ENCODE results near the gene GABRA5. TPM values are rescaled to one million over a fixed set of nuclear protein-coding genes. Genes with fewer than 3 reads are reported as not detected.

Gene GABRA5
- total and polyA plus RNA-seq, 2 donors (not counting 1 experiment from before 2014, with no cell fraction given) = 0.23 TPM; not detected in 1

- Histone ChIP-seq H3K27me3 (ENCODE audit: control insufficient read depth, insufficient read depth, low read length) (no peaks in the 10 kb centered on the region), H3K79me2 (ENCODE audit: control insufficient read depth, insufficient read depth, low read length) (no peaks in the 10 kb centered on the region), H3K4me1 (ENCODE audit: control insufficient read depth, extremely low read depth, insufficient read depth, low read length) (no peaks in the 10 kb centered on the region), H4K20me1 (ENCODE audit: control insufficient read depth, extremely low read depth, insufficient read depth, low read length) (no peaks in the 10 kb centered on the region), H2AFZ (ENCODE audit: low read length) (no peak overlapping the region), H3K4me2 (ENCODE audit: extremely low read depth, insufficient read depth, low read length) (no peak overlapping the region), H3K9me3 (ENCODE audit: control insufficient read depth, insufficient read depth, low read depth, low read length) (no peaks in the 10 kb centered on the region), H3K9ac (ENCODE audit: insufficient read depth, low read length) (no peak overlapping the region), H3K36me3 (ENCODE audit: control insufficient read depth, insufficient read depth, low read length) (no peaks in the 10 kb centered on the region), H3K4me3 (replicated peaks in 1 of 4; ENCODE audit: control extremely low read depth in 1 of 4, insufficient read depth in 1 of 4, low read depth in 3 of 4, low read length in 4 of 4) (no peak overlapping the region), H3K27ac (ENCODE audit: insufficient read depth, low read length) (no peak overlapping the region)
- TF ChIP-seq EZH2 (IDR thresholded peaks at IDR 0.05; ENCODE audit: low read length, missing control alignments) (no peak), CTCF (conservative IDR thresholded peaks at IDR 0.05 in 1 of 2, IDR thresholded peaks at IDR 0.05 in 1 of 2; ENCODE audit: low read depth in 1 of 2, low read length in 2 of 2) (no peak)
- no peak for DNase-seq (ENCODE audit: low read depth in 2 of 2)
These were observed 70.3 kb downstream of the GABRA5 start for GRCh38 chr15:26937134-26937533.

GRCh38 chr15:26939398-26939797, 72.5 kb downstream of the GABRA5 start:
- no peaks in the 10 kb centered on the region for H3K4me1 ChIP-seq (ENCODE audit: control insufficient read depth, extremely low read depth, insufficient read depth, low read length)
- no peak overlapping the region for H3K9ac ChIP-seq (ENCODE audit: insufficient read depth, low read length)
- DNase-seq (ENCODE audit: low read depth in 2 of 2) = no peak
- no peaks in the 10 kb centered on the region for H3K79me2 ChIP-seq (ENCODE audit: control insufficient read depth, insufficient read depth, low read length)
- no peaks in the 10 kb centered on the region for H4K20me1 ChIP-seq (ENCODE audit: control insufficient read depth, extremely low read depth, insufficient read depth, low read length)
- H3K9me3 ChIP-seq (ENCODE audit: control insufficient read depth, insufficient read depth, low read depth, low read length) = no peaks in the 10 kb centered on the region
- H3K27me3 ChIP-seq (ENCODE audit: control insufficient read depth, insufficient read depth, low read length) = no peaks in the 10 kb centered on the region
- no peak overlapping the region for H3K27ac ChIP-seq (ENCODE audit: insufficient read depth, low read length)
- H3K4me3 ChIP-seq (replicated peaks in 1 of 4; ENCODE audit: control extremely low read depth in 1 of 4, insufficient read depth in 1 of 4, low read depth in 3 of 4, low read length in 4 of 4) = no peak overlapping the region
- no peak overlapping the region for H2AFZ ChIP-seq (ENCODE audit: low read length)
- no peaks in the 10 kb centered on the region for H3K36me3 ChIP-seq (ENCODE audit: control insufficient read depth, insufficient read depth, low read length)
- H3K4me2 ChIP-seq (ENCODE audit: extremely low read depth, insufficient read depth, low read length) = no peak overlapping the region
- TF ChIP-seq EZH2 (IDR thresholded peaks at IDR 0.05; ENCODE audit: low read length, missing control alignments) (no peak), CTCF (conservative IDR thresholded peaks at IDR 0.05 in 1 of 2, IDR thresholded peaks at IDR 0.05 in 1 of 2; ENCODE audit: low read depth in 1 of 2, low read length in 2 of 2) (no peak)

GRCh38 chr15:26941489-26941888, 74.6 kb downstream of the GABRA5 start:
- Histone ChIP-seq H3K79me2 (ENCODE audit: control insufficient read depth, insufficient read depth, low read length) (no peaks in the 10 kb centered on the region), H3K27ac (ENCODE audit: insufficient read depth, low read length) (no peak overlapping the region), H3K4me3 (replicated peaks in 1 of 4; ENCODE audit: control extremely low read depth in 1 of 4, insufficient read depth in 1 of 4, low read depth in 3 of 4, low read length in 4 of 4) (no peak overlapping the region), H4K20me1 (ENCODE audit: control insufficient read depth, extremely low read depth, insufficient read depth, low read length) (no peaks in the 10 kb centered on the region), H3K36me3 (ENCODE audit: control insufficient read depth, insufficient read depth, low read length) (no peaks in the 10 kb centered on the region), H3K9me3 (ENCODE audit: control insufficient read depth, insufficient read depth, low read depth, low read length) (no peaks in the 10 kb centered on the region), H3K27me3 (ENCODE audit: control insufficient read depth, insufficient read depth, low read length) (no peaks in the 10 kb centered on the region), H3K4me1 (ENCODE audit: control insufficient read depth, extremely low read depth, insufficient read depth, low read length) (no peaks in the 10 kb centered on the region), H3K4me2 (ENCODE audit: extremely low read depth, insufficient read depth, low read length) (no peak overlapping the region), H3K9ac (ENCODE audit: insufficient read depth, low read length) (no peak overlapping the region), H2AFZ (ENCODE audit: low read length) (no peak overlapping the region)
- TF ChIP-seq EZH2 (IDR thresholded peaks at IDR 0.05; ENCODE audit: low read length, missing control alignments) (no peak), CTCF (conservative IDR thresholded peaks at IDR 0.05 in 1 of 2, IDR thresholded peaks at IDR 0.05 in 1 of 2; ENCODE audit: low read depth in 1 of 2, low read length in 2 of 2) (no peak)
- no peak for DNase-seq (ENCODE audit: low read depth in 2 of 2)
